ENCODE results near the gene LTBP1. TPM values are rescaled to one million over a fixed set of nuclear protein-coding genes. Genes with fewer than 3 reads are reported as not detected.
"Not testable (repeated sequence)": the region's sequence is repeated elsewhere in the genome, so short reads cannot be mapped to it uniquely, and the experiment has no call there.

The LTBP1 gene
- total and polyA plus RNA-seq, 9 donors: 13.5 to 117 (median 41.8) TPM

DNA sequence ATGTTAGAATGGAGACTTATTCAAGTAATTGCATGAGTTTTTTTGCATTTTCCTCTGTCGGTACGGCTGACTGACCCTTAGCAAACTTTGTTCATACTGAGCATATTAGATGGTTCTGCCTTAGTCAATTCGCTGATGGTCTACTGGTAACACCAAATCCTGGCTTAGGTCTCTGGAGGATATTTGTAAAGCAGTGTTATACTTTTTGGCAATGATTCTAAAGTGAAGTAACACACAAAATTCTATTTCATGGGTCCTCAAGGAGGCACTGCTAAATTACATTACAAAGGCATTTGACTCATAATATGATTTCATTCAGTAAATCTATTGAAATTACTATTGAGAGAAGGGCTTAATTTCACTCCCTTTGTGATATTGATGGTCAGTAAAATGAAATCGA, 282.9 kb downstream of the LTBP1 start:
- Histone ChIP-seq H3K36me3 (no peaks in the 10 kb centered on the region), H3K4me3 (no peak overlapping the region), H3K27ac (no peak overlapping the region), H3K4me1 (ENCODE audit: insufficient read depth) (no peaks in the 10 kb centered on the region), H3K9me3 (no peaks in the 10 kb centered on the region), H3K27me3 (no peaks in the 10 kb centered on the region)
- intact Hi-C loops (cut with DNase I): no loop called here
- WGBS, 3 donors: 88 to 93% (median 89%) methylated on average over 4 of the region's 4 CpGs
- DNase-seq: no peak
- TF ChIP-seq POLR2A (IDR thresholded peaks at IDR 0.05) (no peak), EP300 (IDR thresholded peaks at IDR 0.05) (no peak)

DNA sequence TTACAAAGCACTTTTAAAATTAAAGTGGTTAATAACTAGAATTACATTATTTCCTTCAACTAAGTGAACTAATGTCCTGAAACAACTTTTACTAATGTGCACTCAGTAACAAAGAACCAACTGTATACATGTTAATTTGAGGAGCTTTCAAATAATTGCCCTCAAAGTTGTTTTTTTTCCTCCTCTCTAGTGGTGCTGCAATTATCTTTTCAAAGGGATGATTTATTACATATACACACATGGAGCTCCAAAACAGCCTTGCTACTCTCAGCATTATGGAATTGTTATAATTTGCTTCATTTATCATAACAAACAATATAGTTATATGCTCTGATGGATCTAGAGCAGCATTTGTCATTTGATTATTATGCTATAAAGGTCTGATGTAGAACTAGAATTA, 283.4 kb downstream of the LTBP1 start:
- no peak overlapping the region for H3K4me3 ChIP-seq
- no peaks in the 10 kb centered on the region for H3K27me3 ChIP-seq
- no peak overlapping the region for H3K27ac ChIP-seq
- intact Hi-C loops (cut with DNase I): no loop called here
- no peak for DNase-seq
- no peaks in the 10 kb centered on the region for H3K36me3 ChIP-seq
- H3K9me3 ChIP-seq: no peaks in the 10 kb centered on the region
- H3K4me1 ChIP-seq (ENCODE audit: insufficient read depth): no peaks in the 10 kb centered on the region
- TF ChIP-seq, protein P1, sequence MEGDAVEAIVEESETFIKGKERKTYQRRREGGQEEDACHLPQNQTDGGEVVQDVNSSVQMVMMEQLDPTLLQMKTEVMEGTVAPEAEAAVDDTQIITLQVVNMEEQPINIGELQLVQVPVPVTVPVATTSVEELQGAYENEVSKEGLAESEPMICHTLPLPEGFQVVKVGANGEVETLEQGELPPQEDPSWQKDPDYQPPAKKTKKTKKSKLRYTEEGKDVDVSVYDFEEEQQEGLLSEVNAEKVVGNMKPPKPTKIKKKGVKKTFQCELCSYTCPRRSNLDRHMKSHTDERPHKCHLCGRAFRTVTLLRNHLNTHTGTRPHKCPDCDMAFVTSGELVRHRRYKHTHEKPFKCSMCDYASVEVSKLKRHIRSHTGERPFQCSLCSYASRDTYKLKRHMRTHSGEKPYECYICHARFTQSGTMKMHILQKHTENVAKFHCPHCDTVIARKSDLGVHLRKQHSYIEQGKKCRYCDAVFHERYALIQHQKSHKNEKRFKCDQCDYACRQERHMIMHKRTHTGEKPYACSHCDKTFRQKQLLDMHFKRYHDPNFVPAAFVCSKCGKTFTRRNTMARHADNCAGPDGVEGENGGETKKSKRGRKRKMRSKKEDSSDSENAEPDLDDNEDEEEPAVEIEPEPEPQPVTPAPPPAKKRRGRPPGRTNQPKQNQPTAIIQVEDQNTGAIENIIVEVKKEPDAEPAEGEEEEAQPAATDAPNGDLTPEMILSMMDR (IDR thresholded peaks at IDR 0.05): no peak

DNA sequence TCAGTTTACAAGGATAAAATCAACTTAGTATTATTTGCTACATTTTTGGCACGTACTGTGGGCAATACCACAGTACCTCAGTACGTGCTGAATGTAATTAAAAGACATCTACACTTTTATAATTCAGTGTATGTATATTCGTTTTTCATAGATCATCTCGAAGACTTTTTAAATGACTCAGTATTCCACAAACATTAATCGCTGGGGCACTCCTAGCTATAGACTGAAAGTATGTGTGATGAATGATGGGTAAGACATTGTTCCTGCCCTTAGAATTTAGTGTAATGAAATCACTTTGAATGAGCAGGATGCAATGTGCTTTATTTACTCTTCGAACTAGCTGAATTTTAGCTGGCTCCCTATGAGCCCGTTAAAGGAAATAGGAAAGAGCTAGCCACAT, 284.1 kb downstream of the LTBP1 start:
- 78 to 91% (median 88%) methylated on average over 7 of the region's 7 CpGs for WGBS, 3 donors
- TF ChIP-seq, protein P1 (IDR thresholded peaks at IDR 0.05): no peak
- TF ChIP-seq EP300 (IDR thresholded peaks at IDR 0.05) (no peak), POLR2A (IDR thresholded peaks at IDR 0.05) (no peak)
- no peaks in the 10 kb centered on the region for H3K9me3 ChIP-seq
- intact Hi-C loops (cut with DNase I): no loop called here
- H3K27ac ChIP-seq: no peak overlapping the region
- H3K4me3 ChIP-seq: no peak overlapping the region
- no peaks in the 10 kb centered on the region for H3K4me1 ChIP-seq (ENCODE audit: insufficient read depth)
- no peaks in the 10 kb centered on the region for H3K36me3 ChIP-seq
- DNase-seq: no peak
- no peaks in the 10 kb centered on the region for H3K27me3 ChIP-seq

DNA sequence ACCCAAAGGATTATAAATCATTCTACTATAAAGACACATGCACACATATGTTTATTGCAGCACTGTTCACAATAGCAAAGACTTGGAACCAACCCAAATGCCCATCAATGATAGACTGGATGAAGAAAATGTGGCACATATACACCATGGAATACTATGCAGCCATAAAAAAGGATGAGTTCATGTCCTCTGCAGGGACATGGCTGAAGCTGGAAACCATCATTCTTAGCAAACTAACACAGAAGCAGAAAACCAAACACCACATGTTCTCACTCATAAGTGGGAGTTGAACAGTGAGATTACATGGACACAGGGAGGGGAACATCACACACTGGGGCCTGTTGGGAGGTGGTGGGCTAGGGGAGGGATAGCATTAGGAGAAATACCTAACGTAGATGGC, 288.8 kb downstream of the LTBP1 start:
- H3K4me3 ChIP-seq; DNase-seq; H3K27me3 ChIP-seq; H3K36me3 ChIP-seq; H3K27ac ChIP-seq; intact Hi-C loops (cut with DNase I); H3K4me1 ChIP-seq (ENCODE audit: insufficient read depth); H3K9me3 ChIP-seq: not testable (repeated sequence)
- WGBS, 3 donors: 97 to 100% (median 98%) methylated on average over 1 of the region's 1 CpG

DNA sequence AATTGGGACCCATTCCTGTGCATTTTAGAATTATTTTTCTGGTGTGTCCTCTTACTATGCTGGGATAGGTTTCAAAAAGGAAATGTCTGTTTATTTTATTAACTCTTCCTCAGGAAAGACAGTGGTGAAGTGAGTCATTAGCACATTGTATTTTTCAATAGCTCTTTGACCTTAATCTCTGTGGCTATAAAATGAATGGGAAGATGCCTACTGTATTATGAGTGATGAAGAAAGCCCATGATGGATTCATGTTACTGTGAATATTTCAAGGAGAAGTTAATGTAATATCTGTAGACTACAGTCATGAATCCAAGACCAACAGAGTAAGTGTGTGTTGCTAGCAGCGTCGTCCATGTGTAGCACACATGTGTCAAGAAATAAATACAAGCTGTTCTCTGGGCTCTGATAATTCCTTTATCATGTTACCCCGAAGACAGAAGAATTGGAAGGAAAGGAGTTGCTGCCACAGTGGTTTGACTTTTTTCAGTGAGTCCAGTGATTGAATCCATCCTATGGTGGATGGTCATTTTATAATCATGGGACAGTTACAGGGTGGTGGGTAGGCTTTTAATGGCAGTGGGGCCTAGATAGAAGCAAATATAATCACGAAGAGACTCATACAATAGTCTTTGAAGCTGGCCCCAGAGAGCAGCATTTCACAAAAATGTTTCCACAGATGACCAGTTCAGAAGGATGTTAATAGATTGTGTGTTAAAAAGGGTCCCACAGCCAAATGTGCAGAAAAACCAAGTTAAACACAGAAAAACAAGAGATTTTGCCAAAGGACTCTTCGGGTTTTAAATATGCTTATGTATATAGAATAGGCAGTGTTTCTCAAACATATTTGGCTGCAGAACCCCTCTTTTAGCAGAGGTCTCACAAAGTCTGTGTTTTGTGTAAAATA, 290.0 kb downstream of the LTBP1 start:
- no peaks in the 10 kb centered on the region for H3K27me3 ChIP-seq
- no peaks in the 10 kb centered on the region for H3K9me3 ChIP-seq
- H3K4me3 ChIP-seq: no peak overlapping the region
- H3K4me1 ChIP-seq (ENCODE audit: insufficient read depth): no peaks in the 10 kb centered on the region
- DNase-seq: no peak
- 65 to 70% (median 69%) methylated on average over 5 of the region's 5 CpGs for WGBS, 3 donors
- H3K36me3 ChIP-seq: no peaks in the 10 kb centered on the region
- intact Hi-C loops (cut with DNase I): no loop called here
- TF ChIP-seq EP300 (IDR thresholded peaks at IDR 0.05): no peak
- TF ChIP-seq, protein P1 (IDR thresholded peaks at IDR 0.05): no peak
- TF ChIP-seq POLR2A (IDR thresholded peaks at IDR 0.05): no peak
- H3K27ac ChIP-seq: no peak overlapping the region

Measured in ovary (tissue), 9 donors.